Gastroesophageal sphincter (tissue), 4 donors: ENCODE data around the gene TBC1D19. TPM values are rescaled to one million over a fixed set of nuclear protein-coding genes. Genes with fewer than 3 reads are reported as not detected.

Experiments
- ATAC-seq: fragments of 150-250 bp; one replicate; pipeline ENCODE4 v1.9.1; 2016; ENCODE audit warnings: mild to moderate bottlenecking, moderate library complexity
- H3K27ac ChIP-seq, 4 donors: fragments of 200-600 bp; sonication (generic) in 3 of 4; 1 replicate in 3 of 4; 2 replicates in 1 of 4; pipeline ENCODE4 v1.5.1; 2016 to 2019
- H3K27me3 ChIP-seq: fragments of 200-600 bp; sonication (generic); one replicate; pipeline ENCODE4 v1.5.1; 2019
- H3K36me3 ChIP-seq, 2 donors: fragments of 200-600 bp; sonication (generic); one replicate each; pipeline ENCODE4 v1.5.1; 2019; ENCODE audit warnings: control low read depth in 1 of 2
- H3K4me1 ChIP-seq, 3 donors: fragments of 200-600 bp; sonication (generic); 1 replicate in 2 of 3; 2 replicates in 1 of 3; pipeline ENCODE4 v1.5.1; 2016 to 2019; ENCODE audit warnings: control low read depth in 2 of 3
- H3K4me3 ChIP-seq, 2 donors: fragments of 200-600 bp; sonication (generic); one replicate each; pipeline ENCODE4 v1.5.1; 2019; ENCODE audit warnings: mild to moderate bottlenecking in 1 of 2, moderate library complexity in 1 of 2
- H3K9me3 ChIP-seq, 3 donors: fragments of 200-600 bp; sonication (generic); one replicate each; pipeline ENCODE4 v1.5.1; 2017 to 2019; ENCODE audit warnings: control low read depth in 2 of 3
- CTCF ChIP-seq, 4 experiments: fragments of 200-600 bp in 2 of 4; fragments of 450-650 bp in 2 of 4; sonication (generic) in 1 of 4; IDR thresholded peaks; one replicate each; pipeline ENCODE4 v1.5.1; 2017 to 2019; ENCODE audit warnings: antibody characterized with exemption in 4 of 4, mild to moderate bottlenecking in 2 of 4, moderate library complexity in 2 of 4
- EP300 ChIP-seq: sonication (generic); formaldehyde crosslinking; IDR thresholded peaks from one replicate; pipeline ENCODE4 v1.6.1; 2017; ENCODE audit warnings: antibody characterized with exemption, mild to moderate bottlenecking
- POLR2A ChIP-seq, 2 donors: fragments of 450-650 bp; IDR thresholded peaks; one replicate each; pipeline ENCODE4 v1.6.1; 2017; ENCODE audit warnings: antibody characterized with exemption in 2 of 2, mild to moderate bottlenecking in 2 of 2, moderate library complexity in 1 of 2
- POLR2AphosphoS5 ChIP-seq: sonication (generic); formaldehyde crosslinking; IDR thresholded peaks from one replicate; pipeline ENCODE4 v1.6.1; 2017; ENCODE audit warnings: antibody characterized with exemption
- WGBS, 2 donors: methylation state at CpG; one replicate each; pipeline ENCODE4 v1.1.5; 2018; ENCODE audit warnings: low coverage in 1 of 2; 5-methylcytosine and 5-hydroxymethylcytosine counted together
- total RNA-seq, 4 donors: library from RNA; depleted of rRNA; stranded (reverse); fragments of >200 nt; gene quantifications; one replicate each; pipeline ENCODE4 v1.1.0, GENCODE V29; 2016

TBC1D19 gene
- total RNA-seq, 4 donors from 2014 or later: 13.2 to 20.1 (median 15.9) TPM

- H3K36me3 ChIP-seq: no peaks in the 10 kb centered on the region
- no peak for TF ChIP-seq POLR2AphosphoS5
- no peak for TF ChIP-seq CTCF (IDR thresholded peaks at IDR 0.05)
- TF ChIP-seq EP300: no peak
- no peak for TF ChIP-seq POLR2A (IDR thresholded peaks at IDR 0.05)
- WGBS, 2 donors: 96 to 100% methylated on average over 4 to 6 of the region's 6 CpGs
- no peaks in the 10 kb centered on the region for H3K27me3 ChIP-seq
- H3K4me3 ChIP-seq: no peak overlapping the region
- no peaks in the 10 kb centered on the region for H3K4me1 ChIP-seq
- H3K9me3 ChIP-seq: no peaks in the 10 kb centered on the region
- no peak overlapping the region for H3K27ac ChIP-seq
- ATAC-seq: no peak
These were observed 10.9 kb downstream of the TBC1D19 start for GRCh38 chr4:26594778-26595177.

- no peak for ATAC-seq
- WGBS, 2 donors: 86 to 92% methylated on average over 1 of the region's 1 CpG
- H3K9me3 ChIP-seq: no peaks in the 10 kb centered on the region
- no peaks in the 10 kb centered on the region for H3K36me3 ChIP-seq
- no peak overlapping the region for H3K27ac ChIP-seq
- H3K27me3 ChIP-seq: no peaks in the 10 kb centered on the region
- H3K4me3 ChIP-seq: no peak overlapping the region
- TF ChIP-seq POLR2A (IDR thresholded peaks at IDR 0.05) (no peak), POLR2AphosphoS5 (no peak), CTCF (IDR thresholded peaks at IDR 0.05) (no peak), EP300 (no peak)
- no peaks in the 10 kb centered on the region for H3K4me1 ChIP-seq
These were observed 13.0 kb downstream of the TBC1D19 start for GRCh38 chr4:26596843-26597242.

- no peaks in the 10 kb centered on the region for H3K4me1 ChIP-seq
- H3K36me3 ChIP-seq: no peaks in the 10 kb centered on the region
- 100% methylated on average over 1 of the region's 1 CpG for WGBS, 2 donors
- no peak overlapping the region for H3K27ac ChIP-seq
- ATAC-seq: no peak
- no peaks in the 10 kb centered on the region for H3K9me3 ChIP-seq
- no peaks in the 10 kb centered on the region for H3K27me3 ChIP-seq
- H3K4me3 ChIP-seq: no peak overlapping the region
- TF ChIP-seq EP300 (no peak), POLR2A (IDR thresholded peaks at IDR 0.05) (no peak), CTCF (IDR thresholded peaks at IDR 0.05) (no peak), POLR2AphosphoS5 (no peak)
These were observed 17.3 kb downstream of the TBC1D19 start for GRCh38 chr4:26601204-26601603.

GRCh38 chr4:26607776-26608175 is 23.9 kb downstream of the TBC1D19 start:
- ATAC-seq: no peak
- Histone ChIP-seq H3K4me1 (peaks cover 0 to 23% (median 0%) of the 10 kb centered on the region in 3 donors), H3K27ac (no peak overlapping the region), H3K27me3 (no peaks in the 10 kb centered on the region), H3K4me3 (no peak overlapping the region), H3K36me3 (no peaks in the 10 kb centered on the region), H3K9me3 (no peaks in the 10 kb centered on the region)
- 22 to 34% methylated on average over 2 of the region's 2 CpGs for WGBS, 2 donors
- no peak for TF ChIP-seq CTCF (IDR thresholded peaks at IDR 0.05)
- no peak for TF ChIP-seq EP300
- TF ChIP-seq POLR2AphosphoS5: no peak
- no peak for TF ChIP-seq POLR2A (IDR thresholded peaks at IDR 0.05)

GRCh38 chr4:26609391-26609790 is 25.5 kb downstream of the TBC1D19 start:
- Histone ChIP-seq H3K27ac (no peak overlapping the region), H3K27me3 (no peaks in the 10 kb centered on the region), H3K4me1 (peaks cover 0 to 23% (median 0%) of the 10 kb centered on the region in 3 donors), H3K4me3 (no peak overlapping the region), H3K36me3 (no peaks in the 10 kb centered on the region), H3K9me3 (no peaks in the 10 kb centered on the region)
- no peak for ATAC-seq
- no peak for TF ChIP-seq POLR2AphosphoS5
- TF ChIP-seq POLR2A (IDR thresholded peaks at IDR 0.05): no peak
- TF ChIP-seq EP300: no peak
- no peak for TF ChIP-seq CTCF (IDR thresholded peaks at IDR 0.05)
